HG03196 (cell line): ENCODE data around the gene LDLRAD4.

Experiments used
- ATAC-seq: cut with Tn5 transposase; IDR thresholded peaks from one replicate; pipeline ENCODE4 v1.9.1; 2021; ENCODE audit not compliant: unreplicated experiment

The LDLRAD4 gene

GRCh38 chr18:13577781-13578180 lies 359.2 kb downstream of the LDLRAD4 start:
- no peak for ATAC-seq

DNA sequence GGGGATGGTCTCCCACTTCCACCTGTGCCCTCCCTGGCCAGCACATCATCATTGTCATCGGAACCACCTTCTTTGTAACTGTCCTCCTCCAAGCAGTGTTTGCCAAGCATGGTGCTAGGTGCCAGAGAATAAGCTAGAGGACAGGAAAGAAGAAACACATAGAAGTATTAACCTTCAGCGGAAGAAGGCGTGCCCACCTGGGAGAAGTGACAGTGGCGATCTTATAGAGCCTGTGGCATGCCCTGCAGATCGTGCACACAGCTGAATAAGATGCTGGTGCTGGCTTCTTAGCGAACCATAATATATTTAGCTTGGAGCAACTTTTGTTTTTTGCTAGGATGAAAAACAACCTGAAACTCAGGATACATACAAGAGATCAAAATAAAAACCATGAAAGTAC lies 359.8 kb downstream of the LDLRAD4 start:
- no peak for ATAC-seq

GRCh38 chr18:13579874-13580273 lies 361.3 kb downstream of the LDLRAD4 start:
- ATAC-seq = no peak

DNA sequence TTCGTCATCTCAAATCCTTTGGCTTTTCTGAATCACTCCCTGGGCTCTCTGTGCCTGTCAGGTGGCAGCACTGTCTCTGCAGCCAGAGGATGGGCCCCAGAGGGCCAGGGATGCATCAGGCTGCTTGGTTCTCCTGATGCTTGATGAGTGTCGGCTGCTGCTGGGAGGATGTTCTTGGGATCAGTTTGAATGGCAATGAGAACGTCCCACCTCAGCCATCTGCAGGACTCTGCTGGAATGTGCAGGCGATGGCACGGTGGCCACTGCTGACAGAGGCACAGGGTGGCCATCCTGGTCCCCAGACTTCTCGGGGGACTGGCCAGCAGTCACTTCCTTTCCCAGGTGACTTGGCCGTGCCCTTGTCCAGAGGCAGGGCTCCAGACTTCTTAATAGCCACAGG lies 361.8 kb downstream of the LDLRAD4 start:
- ATAC-seq = no peak

- ATAC-seq = no peak
Observed at GRCh38 chr18:13580991-13581390, 362.4 kb downstream of the LDLRAD4 start.

DNA sequence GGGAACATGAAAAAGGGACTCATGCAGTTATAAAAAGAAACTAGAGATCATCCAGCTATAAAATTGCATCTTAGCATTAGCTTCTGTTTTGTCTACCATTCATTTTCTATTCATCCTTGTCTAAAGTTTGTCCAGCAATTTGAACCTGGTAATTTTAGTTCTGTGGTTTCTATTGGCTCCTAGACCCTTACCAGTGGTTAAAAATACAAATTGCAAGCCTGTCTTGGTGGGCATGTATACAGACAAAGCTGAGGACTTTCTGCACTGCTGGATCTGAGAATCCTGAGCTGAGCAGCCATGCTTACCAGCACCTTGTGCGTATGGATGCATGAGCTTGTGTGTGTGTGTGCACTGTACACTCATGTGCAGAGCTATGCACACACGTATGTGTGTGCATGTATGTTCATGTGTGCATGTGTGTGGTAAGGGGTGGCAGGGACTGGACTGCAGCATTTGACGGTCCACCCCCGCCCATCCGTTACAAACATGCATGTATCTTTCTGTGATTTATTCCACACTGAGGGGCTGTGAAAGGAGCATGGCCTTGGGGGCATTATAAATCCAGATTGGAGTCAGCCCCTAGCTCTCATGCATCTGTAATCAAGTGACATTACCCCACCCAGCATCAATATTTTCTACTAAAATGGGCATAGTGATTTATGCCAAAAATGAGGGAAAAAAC lies 363.1 kb downstream of the LDLRAD4 start:
- ATAC-seq = no peak

- no peak for ATAC-seq
Observed at GRCh38 chr18:13582178-13582670, 363.7 kb downstream of the LDLRAD4 start.

DNA sequence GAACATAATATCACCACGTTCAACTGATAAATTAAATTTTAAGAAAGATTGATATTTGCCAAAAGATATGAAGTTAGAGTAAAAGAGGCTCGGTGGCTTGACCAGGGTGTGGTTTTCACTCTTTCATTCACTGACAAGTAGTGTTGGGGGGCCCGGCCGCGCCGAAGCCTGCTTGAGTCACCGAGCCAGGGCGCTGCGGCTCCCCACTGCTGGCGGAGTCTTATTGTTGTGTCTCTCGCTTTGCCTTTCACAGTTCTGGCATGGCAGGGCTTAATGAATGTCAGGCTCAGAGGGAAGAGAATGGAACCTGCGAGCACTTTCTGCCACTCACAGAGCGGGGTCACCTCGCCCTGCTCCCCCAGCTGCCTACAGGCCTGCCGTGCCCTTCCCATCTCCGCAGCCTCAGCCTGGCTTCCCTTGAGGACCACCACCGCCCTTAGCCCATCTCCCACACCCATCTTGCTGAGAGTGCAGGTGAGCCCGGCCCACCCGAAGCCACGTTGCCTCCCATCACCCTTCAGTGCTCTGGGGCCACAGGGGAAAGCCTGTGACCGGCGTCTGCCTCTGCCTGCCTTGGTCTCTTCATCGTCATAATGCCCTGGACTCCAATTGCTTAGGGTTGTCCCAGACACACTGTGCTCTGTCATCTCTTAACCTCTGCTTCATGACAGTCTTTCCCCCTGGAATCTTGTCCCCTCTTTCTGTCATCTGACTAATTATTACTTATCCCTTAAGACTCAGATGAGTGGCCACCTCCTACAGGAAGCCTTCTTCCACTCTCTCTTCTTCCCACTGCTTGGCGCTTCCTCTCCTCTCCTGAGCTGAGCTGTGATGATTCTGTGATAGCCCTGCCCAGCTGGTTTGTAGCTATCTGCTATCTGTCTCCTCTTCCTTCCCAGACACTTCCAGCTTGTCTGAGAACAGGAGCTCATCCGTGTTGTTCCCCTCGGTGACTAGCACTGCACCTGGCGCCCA lies 365.3 kb downstream of the LDLRAD4 start:
- ATAC-seq = no peak

DNA sequence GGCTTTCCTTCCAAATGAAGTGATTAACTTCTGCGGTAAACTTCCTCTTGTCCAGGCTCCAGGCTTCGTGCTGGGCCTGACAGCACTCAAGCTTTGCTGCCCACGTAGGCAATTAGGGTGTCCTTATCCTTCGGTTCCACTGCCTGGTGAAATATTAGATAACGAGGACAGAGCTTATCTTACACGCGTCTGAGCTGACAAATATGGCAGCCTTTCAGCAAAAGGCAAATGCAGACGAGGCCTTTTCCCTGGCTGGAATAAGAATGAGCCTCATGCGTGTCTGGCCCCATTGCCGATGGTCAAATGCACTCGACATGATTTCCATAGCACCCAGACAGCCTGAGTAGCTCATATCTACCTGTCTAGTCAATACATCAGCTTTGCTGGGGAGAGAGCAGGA lies 366.3 kb downstream of the LDLRAD4 start:
- no peak for ATAC-seq

GRCh38 chr18:13585379-13586153 lies 367.0 kb downstream of the LDLRAD4 start:
- no peak for ATAC-seq

- ATAC-seq = no peak
Observed at GRCh38 chr18:13587001-13587400, 368.4 kb downstream of the LDLRAD4 start.

DNA sequence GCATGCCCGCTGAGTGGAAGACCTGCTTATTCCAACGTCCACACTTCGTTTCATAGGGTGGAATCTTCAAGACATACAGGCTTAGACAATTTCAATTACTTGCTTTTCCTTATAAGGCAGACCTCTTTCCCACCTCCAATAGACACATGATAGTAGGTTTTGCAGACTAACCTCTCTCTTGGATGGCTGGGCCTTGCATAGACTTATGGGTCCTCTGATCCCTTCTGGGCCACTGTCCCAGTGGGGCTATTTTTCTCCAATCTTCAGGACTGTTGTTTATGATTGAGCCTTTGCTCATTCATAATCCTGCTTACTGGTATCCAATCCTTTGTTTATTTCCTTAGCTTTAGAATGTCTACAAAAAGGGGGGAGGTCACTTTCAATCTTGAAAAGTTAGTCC lies 368.9 kb downstream of the LDLRAD4 start:
- ATAC-seq = no peak

- ATAC-seq = no peak
Observed at GRCh38 chr18:13587937-13588336, 369.4 kb downstream of the LDLRAD4 start.

DNA sequence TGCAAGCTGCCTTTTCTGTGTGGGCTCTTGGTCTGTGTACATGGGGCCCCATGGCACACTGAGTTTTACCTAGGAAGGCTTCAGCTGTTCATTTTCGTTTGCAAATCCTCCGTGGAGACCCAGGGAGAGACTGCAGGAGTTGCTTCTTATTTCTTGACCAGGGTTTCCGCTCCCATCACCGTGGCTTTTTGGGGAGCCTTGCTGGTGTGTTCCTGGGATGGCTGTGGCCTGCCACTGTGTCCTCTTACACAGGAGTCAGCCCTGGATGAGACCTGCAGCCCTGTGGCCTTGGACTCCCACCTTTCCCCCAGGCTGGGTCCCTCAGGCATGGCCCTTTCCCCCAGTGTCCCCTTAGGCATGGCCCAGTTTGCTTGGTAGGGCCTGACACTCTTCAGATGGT lies 370.8 kb downstream of the LDLRAD4 start:
- no peak for ATAC-seq

GRCh38 chr18:13589943-13590342 lies 371.4 kb downstream of the LDLRAD4 start:
- no peak for ATAC-seq

- no peak for ATAC-seq
Observed at GRCh38 chr18:13592246-13592645, 373.7 kb downstream of the LDLRAD4 start.

DNA sequence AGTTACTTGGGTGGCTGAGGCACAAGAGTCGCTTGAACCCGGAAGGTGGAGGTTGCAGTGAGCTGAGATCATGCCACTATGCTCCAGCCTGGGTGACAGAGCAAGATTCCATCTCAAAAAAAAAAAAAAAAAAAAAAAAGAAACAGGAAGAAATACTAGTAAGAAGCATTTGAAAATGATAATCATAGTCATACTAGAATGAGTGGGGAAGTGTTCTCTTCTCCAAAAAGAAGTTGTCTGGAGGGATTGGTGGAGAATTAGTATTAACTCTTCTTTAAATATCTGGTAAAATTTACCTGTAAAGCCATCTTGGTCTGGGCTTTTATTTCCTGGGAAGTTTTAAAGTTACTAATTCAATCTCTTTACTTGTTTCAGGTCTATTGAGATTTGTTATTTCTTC lies 376.0 kb downstream of the LDLRAD4 start:
- ATAC-seq = no peak

- ATAC-seq = no peak
Observed at GRCh38 chr18:13597068-13597467, 378.5 kb downstream of the LDLRAD4 start.

- ATAC-seq = no peak
Observed at GRCh38 chr18:13598591-13598990, 380.0 kb downstream of the LDLRAD4 start.

GRCh38 chr18:13599031-13599430 lies 380.5 kb downstream of the LDLRAD4 start:
- no peak for ATAC-seq

GRCh38 chr18:13603304-13604019 lies 384.9 kb downstream of the LDLRAD4 start:
- ATAC-seq = no peak
